Endothelial cell of umbilical vein (primary cell): ENCODE measurements around the gene NOL6. TPM values are rescaled to one million over a fixed set of nuclear protein-coding genes. Genes with fewer than 3 reads are reported as not detected.

Source experiments
- BruUV-seq: library from RNA; stranded (reverse); fragments of 400-500 nt; replicated peaks from 2 replicates; lab custom pipeline; 2021; lab: Mats Ljungman, UMichigan
- CTCF ChIA-PET: fragments of 300-600, 350-600 bp; sonication (Branson Sonifier 250); formaldehyde crosslinking; loops from one replicate; lab custom pipeline; 2021; ENCODE audit warnings: antibody characterized with exemption, inconsistent platforms; lab: Charles Lee
- POLR2A ChIA-PET: fragments of 300-600, 350-600 bp; sonication (Branson Sonifier 250); formaldehyde crosslinking; loops from one replicate; lab custom pipeline; 2021; ENCODE audit warnings: antibody characterized with exemption, inconsistent platforms; lab: Charles Lee
- DNase-seq: peaks from one replicate; pipeline ENCODE4 v3.0.0-alpha.2; 2011; ENCODE audit warnings: low read depth, low spot score
- FAIRE-seq: peaks from 2 replicates; lab custom pipeline; 2011; peaks lifted over from hg19 to GRCh38; lab: Jason Lieb, UNC
- H2AFZ ChIP-seq: 2 replicates; pipeline ENCODE4 v1.6.0; 2012; ENCODE audit warnings: low read depth, low read length, control low read depth, inconsistent platforms
- H3K27ac ChIP-seq: 2 replicates; pipeline ENCODE4 v1.5.1; 2011; ENCODE audit warnings: low read depth, mild to moderate bottlenecking, control low read depth, low read length, moderate library complexity; ENCODE audit not compliant: insufficient read depth
- H3K27me3 ChIP-seq, 2 experiments: 2 replicates each; pipeline versions ENCODE4 v1.6.0 to v1.6.1; 2011; ENCODE audit warnings: low read length in 2 of 2, mixed read lengths in 1 of 2; ENCODE audit not compliant: control insufficient read depth in 2 of 2, insufficient read depth in 2 of 2
- H3K36me3 ChIP-seq, 2 experiments: 2 replicates in 1 of 2; 3 replicates in 1 of 2; pipeline ENCODE4 v1.5.1; 2011; ENCODE audit warnings: low read length in 2 of 2, mild to moderate bottlenecking in 1 of 2, moderate library complexity in 1 of 2; ENCODE audit not compliant: control insufficient read depth in 2 of 2, insufficient read depth in 2 of 2; ENCODE audit errors: extremely low read depth in 1 of 2
- H3K4me1 ChIP-seq: 3 replicates; pipeline ENCODE4 v1.5.1; 2011; ENCODE audit warnings: mild to moderate bottlenecking, low read length; ENCODE audit not compliant: control insufficient read depth, insufficient read depth; ENCODE audit errors: extremely low read depth
- H3K4me2 ChIP-seq: 2 replicates; pipeline ENCODE4 v1.6.1; 2011; ENCODE audit warnings: low read length, control low read depth, mixed read lengths; ENCODE audit not compliant: insufficient read depth
- H3K4me3 ChIP-seq, 3 experiments: fragments of 200-600 bp in 1 of 3; sonication (generic), shearing (Covaris generic) in 1 of 3; replicated peaks in 1 of 3; 2 replicates each; pipeline ENCODE4 v1.5.1; 2011 to 2016; ENCODE audit warnings: control low read depth in 3 of 3, low read length in 3 of 3, mild to moderate bottlenecking in 2 of 3, inconsistent platforms in 1 of 3, low read depth in 1 of 3, moderate library complexity in 1 of 3; ENCODE audit not compliant: insufficient read depth in 1 of 3
- H3K79me2 ChIP-seq: 2 replicates; pipeline ENCODE4 v1.6.0; 2012; ENCODE audit warnings: low read length, inconsistent platforms; ENCODE audit not compliant: control insufficient read depth, insufficient read depth
- H3K9ac ChIP-seq: replicated peaks from 2 replicates; pipeline ENCODE3; 2011; ENCODE audit warnings: low read length, control low read depth; ENCODE audit not compliant: insufficient read depth; ENCODE audit errors: extremely low read depth
- H3K9me1 ChIP-seq: replicated peaks from 3 replicates; pipeline ENCODE4 v1.6.0; 2011; ENCODE audit warnings: mild to moderate bottlenecking, low read length; ENCODE audit not compliant: control insufficient read depth, insufficient read depth; ENCODE audit errors: extremely low read depth
- H3K9me3 ChIP-seq: replicated peaks from 2 replicates; pipeline ENCODE4 v1.5.1; 2012; ENCODE audit warnings: low read length, inconsistent platforms; ENCODE audit not compliant: control insufficient read depth, insufficient read depth
- H4K20me1 ChIP-seq: replicated peaks from 2 replicates; pipeline ENCODE3; 2011; ENCODE audit warnings: mild to moderate bottlenecking, low read length; ENCODE audit not compliant: control insufficient read depth, insufficient read depth; ENCODE audit errors: extremely low read depth
- EZH2 ChIP-seq: IDR thresholded peaks from 2 replicates; pipeline ENCODE4 v1.6.1; 2012; ENCODE audit warnings: borderline replicate concordance, low read depth, mild to moderate bottlenecking, moderate library complexity, low read length, inconsistent platforms; ENCODE audit not compliant: severe bottlenecking
- GATA2 ChIP-seq: IDR thresholded peaks from 2 replicates; pipeline ENCODE4 v1.7.0; 2011; ENCODE audit warnings: low read depth, mild to moderate bottlenecking, moderate library complexity, mixed read lengths, low read length; ENCODE audit not compliant: insufficient read length, insufficient read depth
- JUN ChIP-seq: IDR thresholded peaks from 2 replicates; pipeline ENCODE4 v1.6.1; 2011; ENCODE audit warnings: borderline replicate concordance, low read depth; ENCODE audit not compliant: insufficient read length, insufficient read depth
- POLR2AphosphoS5 ChIP-seq: IDR thresholded peaks from 2 replicates; pipeline ENCODE4 v1.6.1; 2012; ENCODE audit warnings: low read depth, mild to moderate bottlenecking, control low read depth, low read length, moderate library complexity; ENCODE audit not compliant: insufficient read depth
- dilution Hi-C: fragments of 300-500 bp; cut with MboI; formaldehyde crosslinking; loops from one replicate; pipeline ENCODE4 v1.15.0; 2019; ENCODE audit warnings: low sequenced_read_pairs; ENCODE audit not compliant: extremely low pct_ligation_motif_present
- intact Hi-C: fragments of 100-400 bp; cut with micrococcal nuclease; formaldehyde crosslinking; loops from one replicate; pipeline ENCODE4 v1.10.0; 2022
- polyA plus RNA-seq, 4 experiments: library from polyadenylated mRNA; depleted of rRNA in 3 of 4; stranded (reverse) in 3 of 4; unstranded in 1 of 4; fragments of >200 nt; gene quantifications; 2 replicates each; pipeline versions ENCODE4 v1.2.1 to v1.2.3, GENCODE V29; 2011 to 2012; ENCODE audit warnings: missing spikeins in 1 of 4
- total RNA-seq: library from RNA; stranded (reverse); gene quantifications from 2 replicates; pipeline ENCODE4 v1.2.3, GENCODE V29; 2021
- TF ChIP-seq, protein P1 (sequence below): IDR thresholded peaks from 2 replicates; pipeline ENCODE4 v1.6.1; 2011; ENCODE audit not compliant: insufficient read depth, insufficient read length
- TF ChIP-seq, protein P2 (sequence below), 2 donors: IDR thresholded peaks; 1 replicate in 1 of 2; 2 replicates in 1 of 2; pipeline ENCODE4 v1.5.1; 2011; ENCODE audit warnings: low read length in 2 of 2, mild to moderate bottlenecking in 2 of 2, moderate library complexity in 2 of 2, control low read depth in 1 of 2, inconsistent platforms in 1 of 2, low read depth in 1 of 2; ENCODE audit not compliant: insufficient read depth in 1 of 2; ENCODE audit errors: extremely low read depth in 1 of 2

Gene NOL6
- total and polyA plus RNA-seq, 2 donors (not counting 3 experiments of a cell fraction or from before 2014, with no cell fraction given) = 35.7 to 45.1 TPM

DNA sequence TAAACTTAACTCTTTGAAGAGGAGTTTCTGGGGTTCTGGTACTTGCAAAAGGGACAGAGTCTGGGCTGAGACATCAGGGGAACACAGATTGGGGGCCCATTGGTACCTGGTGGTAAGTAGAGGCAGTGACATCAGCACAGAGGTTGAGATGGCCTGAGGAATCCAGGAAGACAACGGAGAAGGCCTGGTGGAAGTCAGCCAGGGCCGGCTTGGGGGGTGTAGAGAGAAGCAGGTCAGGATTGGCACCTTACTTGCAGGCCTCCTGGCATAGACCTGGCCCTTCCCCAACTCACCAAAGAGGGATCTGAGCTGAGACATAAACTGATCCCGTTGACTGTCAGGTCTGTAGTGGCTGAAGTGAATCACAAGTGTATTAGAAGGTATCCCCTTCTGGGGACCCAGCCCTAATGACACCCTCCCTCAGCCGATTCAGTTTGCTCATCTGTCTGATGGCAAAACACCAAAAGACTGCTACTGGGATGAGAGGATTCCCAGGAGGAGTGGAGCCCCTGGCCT, 5.5 kb downstream of the NOL6 start:
- no peaks in the 10 kb centered on the region for H3K9me3 ChIP-seq
- ChIA-PET POLR2A (no interaction called here), CTCF (interaction anchor here (2.2 to 5.8 kb wide), 5 partner anchors 21 to 183 kb away, joined by 7 to 146 read pairs (median 27); partner anchors contain the start of gene AQP3)
- H3K79me2 ChIP-seq = peaks cover 16% of the 10 kb centered on the region
- peaks cover 13% of the 10 kb centered on the region for H3K4me1 ChIP-seq
- TF ChIP-seq GATA2 (no peak), POLR2AphosphoS5 (no peak), JUN (no peak), EZH2 (no peak)
- TF ChIP-seq, protein P1, sequence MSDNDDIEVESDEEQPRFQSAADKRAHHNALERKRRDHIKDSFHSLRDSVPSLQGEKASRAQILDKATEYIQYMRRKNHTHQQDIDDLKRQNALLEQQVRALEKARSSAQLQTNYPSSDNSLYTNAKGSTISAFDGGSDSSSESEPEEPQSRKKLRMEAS = no peak
- TF ChIP-seq, protein P2, sequence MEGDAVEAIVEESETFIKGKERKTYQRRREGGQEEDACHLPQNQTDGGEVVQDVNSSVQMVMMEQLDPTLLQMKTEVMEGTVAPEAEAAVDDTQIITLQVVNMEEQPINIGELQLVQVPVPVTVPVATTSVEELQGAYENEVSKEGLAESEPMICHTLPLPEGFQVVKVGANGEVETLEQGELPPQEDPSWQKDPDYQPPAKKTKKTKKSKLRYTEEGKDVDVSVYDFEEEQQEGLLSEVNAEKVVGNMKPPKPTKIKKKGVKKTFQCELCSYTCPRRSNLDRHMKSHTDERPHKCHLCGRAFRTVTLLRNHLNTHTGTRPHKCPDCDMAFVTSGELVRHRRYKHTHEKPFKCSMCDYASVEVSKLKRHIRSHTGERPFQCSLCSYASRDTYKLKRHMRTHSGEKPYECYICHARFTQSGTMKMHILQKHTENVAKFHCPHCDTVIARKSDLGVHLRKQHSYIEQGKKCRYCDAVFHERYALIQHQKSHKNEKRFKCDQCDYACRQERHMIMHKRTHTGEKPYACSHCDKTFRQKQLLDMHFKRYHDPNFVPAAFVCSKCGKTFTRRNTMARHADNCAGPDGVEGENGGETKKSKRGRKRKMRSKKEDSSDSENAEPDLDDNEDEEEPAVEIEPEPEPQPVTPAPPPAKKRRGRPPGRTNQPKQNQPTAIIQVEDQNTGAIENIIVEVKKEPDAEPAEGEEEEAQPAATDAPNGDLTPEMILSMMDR (IDR thresholded peaks at IDR 0.05; ENCODE audit: extremely low read depth in 1 of 2, insufficient read depth in 1 of 2, low read depth in 1 of 2, low read length in 2 of 2) = no peak
- H3K4me2 ChIP-seq = no peak overlapping the region
- FAIRE-seq = no peak
- no peak for DNase-seq
- H4K20me1 ChIP-seq = no peaks in the 10 kb centered on the region
- H3K9me1 ChIP-seq = no peaks in the 10 kb centered on the region
- dilution Hi-C loops (no loop called here), intact Hi-C loops (loop anchor here (5.0 kb wide), 1 partner anchor 51 kb away; no protein-coding TSS in a partner anchor)
- H3K4me3 ChIP-seq = no peak overlapping the region
- no TSS peak for BruUV-seq
- no peaks in the 10 kb centered on the region for H3K27me3 ChIP-seq
- no peak overlapping the region for H3K9ac ChIP-seq
- H3K36me3 ChIP-seq = peaks cover 9 to 73% of the 10 kb centered on the region in 2 experiments
- no peak overlapping the region for H3K27ac ChIP-seq
- no peak overlapping the region for H2AFZ ChIP-seq
